PFSK-1 (cell line): ENCODE measurements around the gene FAH.

Experiments used
- POLR2AphosphoS5 ChIP-seq: IDR thresholded peaks from 2 replicates; pipeline ENCODE4 v1.6.1; 2012; ENCODE audit warnings: low read depth, mild to moderate bottlenecking, control low read depth, low read length, moderate library complexity
- SIN3A ChIP-seq: IDR thresholded peaks from 2 replicates; pipeline ENCODE4 v1.6.1; 2012; ENCODE audit warnings: mild to moderate bottlenecking, low read length, moderate library complexity, borderline replicate concordance; ENCODE audit not compliant: insufficient read depth
- TAF1 ChIP-seq: IDR thresholded peaks from 2 replicates; pipeline ENCODE4 v1.6.1; 2012; ENCODE audit warnings: low read length, control low read depth, borderline replicate concordance; ENCODE audit not compliant: insufficient read depth
- TF ChIP-seq, protein P1 (sequence below), 2 experiments: IDR thresholded peaks; 2 replicates each; pipeline versions ENCODE4 v1.6.1 to v1.8.0; 2011 to 2012; ENCODE audit warnings: low read depth in 2 of 2, low read length in 2 of 2, control low read depth in 1 of 2, inconsistent platforms in 1 of 2, mild to moderate bottlenecking in 1 of 2, moderate library complexity in 1 of 2; ENCODE audit not compliant: insufficient read depth in 1 of 2

DNA sequence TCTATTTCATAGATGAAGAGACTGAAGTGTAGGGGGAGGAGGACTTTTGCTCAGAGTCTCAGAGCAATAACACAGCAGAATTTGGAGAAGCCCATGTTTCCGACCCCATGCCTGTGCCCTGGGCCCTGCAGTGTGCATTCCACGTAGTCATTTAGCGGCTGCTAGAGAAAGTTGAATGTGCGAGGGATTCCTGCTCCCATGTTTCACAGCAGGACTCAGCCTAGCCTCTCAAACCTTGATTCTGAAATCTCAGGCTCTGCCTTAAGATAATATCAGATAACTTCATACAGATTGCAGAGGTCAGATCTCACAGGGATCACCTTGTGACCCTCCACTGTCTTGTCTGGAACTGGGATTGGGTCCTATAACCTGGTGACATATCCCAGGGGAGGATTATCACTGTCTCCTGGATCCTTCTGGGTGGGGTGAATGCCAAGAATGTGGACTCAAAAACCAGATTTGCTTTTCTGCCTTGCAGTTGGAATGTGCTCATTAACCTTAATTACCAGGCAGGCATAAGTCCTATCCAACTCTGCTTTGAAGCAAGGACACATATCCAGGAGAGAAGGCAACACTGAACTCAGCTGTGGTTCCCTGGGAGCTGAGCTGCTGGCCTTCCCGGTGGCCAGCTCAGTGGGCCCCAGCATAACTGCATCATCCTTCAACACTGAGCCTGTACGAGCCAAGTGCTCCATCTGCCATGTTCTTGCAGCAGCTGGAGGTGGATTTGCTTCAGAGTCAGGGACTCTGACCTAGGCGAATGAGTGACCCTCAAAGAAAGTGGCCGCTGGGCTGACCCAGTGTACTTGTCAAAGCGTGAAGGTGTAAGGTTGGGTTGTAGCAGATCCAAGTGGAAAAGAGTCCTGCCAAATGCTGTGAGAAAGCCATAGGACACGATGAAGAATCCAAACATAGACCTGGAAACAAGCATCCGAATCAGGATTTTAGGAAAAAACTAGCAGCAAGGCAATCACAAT, 56.2 kb downstream of the FAH start:
- TF ChIP-seq POLR2AphosphoS5 (no peak), SIN3A (no peak), TAF1 (no peak)
- TF ChIP-seq, protein P1, sequence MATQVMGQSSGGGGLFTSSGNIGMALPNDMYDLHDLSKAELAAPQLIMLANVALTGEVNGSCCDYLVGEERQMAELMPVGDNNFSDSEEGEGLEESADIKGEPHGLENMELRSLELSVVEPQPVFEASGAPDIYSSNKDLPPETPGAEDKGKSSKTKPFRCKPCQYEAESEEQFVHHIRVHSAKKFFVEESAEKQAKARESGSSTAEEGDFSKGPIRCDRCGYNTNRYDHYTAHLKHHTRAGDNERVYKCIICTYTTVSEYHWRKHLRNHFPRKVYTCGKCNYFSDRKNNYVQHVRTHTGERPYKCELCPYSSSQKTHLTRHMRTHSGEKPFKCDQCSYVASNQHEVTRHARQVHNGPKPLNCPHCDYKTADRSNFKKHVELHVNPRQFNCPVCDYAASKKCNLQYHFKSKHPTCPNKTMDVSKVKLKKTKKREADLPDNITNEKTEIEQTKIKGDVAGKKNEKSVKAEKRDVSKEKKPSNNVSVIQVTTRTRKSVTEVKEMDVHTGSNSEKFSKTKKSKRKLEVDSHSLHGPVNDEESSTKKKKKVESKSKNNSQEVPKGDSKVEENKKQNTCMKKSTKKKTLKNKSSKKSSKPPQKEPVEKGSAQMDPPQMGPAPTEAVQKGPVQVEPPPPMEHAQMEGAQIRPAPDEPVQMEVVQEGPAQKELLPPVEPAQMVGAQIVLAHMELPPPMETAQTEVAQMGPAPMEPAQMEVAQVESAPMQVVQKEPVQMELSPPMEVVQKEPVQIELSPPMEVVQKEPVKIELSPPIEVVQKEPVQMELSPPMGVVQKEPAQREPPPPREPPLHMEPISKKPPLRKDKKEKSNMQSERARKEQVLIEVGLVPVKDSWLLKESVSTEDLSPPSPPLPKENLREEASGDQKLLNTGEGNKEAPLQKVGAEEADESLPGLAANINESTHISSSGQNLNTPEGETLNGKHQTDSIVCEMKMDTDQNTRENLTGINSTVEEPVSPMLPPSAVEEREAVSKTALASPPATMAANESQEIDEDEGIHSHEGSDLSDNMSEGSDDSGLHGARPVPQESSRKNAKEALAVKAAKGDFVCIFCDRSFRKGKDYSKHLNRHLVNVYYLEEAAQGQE (IDR thresholded peaks at IDR 0.05; ENCODE audit: insufficient read depth in 1 of 2, low read depth in 2 of 2, low read length in 2 of 2) = no peak
